ENCODE results near the gene NPEPPS.
"Not testable (repeated sequence)": the region's sequence is repeated elsewhere in the genome, so short reads cannot be mapped to it uniquely, and the experiment has no call there.

NPEPPS gene

GRCh38 chr17:47561698-47562405 is 30.9 kb downstream of the NPEPPS start:
- POLR2A ChIA-PET; H3K4me1 ChIP-seq (ENCODE audit: control extremely low read depth in 1 of 4, control insufficient read depth in 4 of 4, insufficient read depth in 4 of 4, low read length in 3 of 4); H3K4me3 ChIP-seq (ENCODE audit: control insufficient read depth in 1 of 7, extremely low read depth in 1 of 7, insufficient read depth in 4 of 7, low read depth in 2 of 7, low read length in 6 of 7); CTCF ChIA-PET; H3K27ac ChIP-seq (ENCODE audit: insufficient read depth in 1 of 2, low read depth in 1 of 2, low read length in 2 of 2, poor library complexity in 1 of 2, severe bottlenecking in 2 of 2); H3K27me3 ChIP-seq (replicated peaks in 2 of 5; ENCODE audit: control insufficient read depth in 4 of 5, insufficient read depth in 5 of 5, low read length in 4 of 5); DNase-seq; H3K9me3 ChIP-seq (ENCODE audit: control extremely low read depth in 1 of 5, control insufficient read depth in 4 of 5, insufficient read depth in 2 of 5, low read depth in 1 of 5, low read length in 4 of 5); H3K36me3 ChIP-seq (ENCODE audit: control insufficient read depth in 4 of 4, insufficient read depth in 4 of 4, low read length in 3 of 4): not testable (repeated sequence)
- 100% methylated on average over 1 of the region's 5 CpGs for WGBS (ENCODE audit: insufficient coverage)

- DNase-seq; H3K27ac ChIP-seq (ENCODE audit: insufficient read depth in 1 of 2, low read depth in 1 of 2, low read length in 2 of 2, poor library complexity in 1 of 2, severe bottlenecking in 2 of 2); H3K9me3 ChIP-seq (ENCODE audit: control extremely low read depth in 1 of 5, control insufficient read depth in 4 of 5, insufficient read depth in 2 of 5, low read depth in 1 of 5, low read length in 4 of 5); H3K27me3 ChIP-seq (replicated peaks in 2 of 5; ENCODE audit: control insufficient read depth in 4 of 5, insufficient read depth in 5 of 5, low read length in 4 of 5); H3K4me1 ChIP-seq (ENCODE audit: control extremely low read depth in 1 of 4, control insufficient read depth in 4 of 4, insufficient read depth in 4 of 4, low read length in 3 of 4); H3K36me3 ChIP-seq (ENCODE audit: control insufficient read depth in 4 of 4, insufficient read depth in 4 of 4, low read length in 3 of 4); CTCF ChIA-PET; H3K4me3 ChIP-seq (ENCODE audit: control insufficient read depth in 1 of 7, extremely low read depth in 1 of 7, insufficient read depth in 4 of 7, low read depth in 2 of 7, low read length in 6 of 7); POLR2A ChIA-PET: not testable (repeated sequence)
Measured at GRCh38 chr17:47562406-47562705, 31.4 kb downstream of the NPEPPS start.

GRCh38 chr17:47567261-47567660 is 36.4 kb downstream of the NPEPPS start:
- H3K36me3 ChIP-seq (ENCODE audit: control insufficient read depth in 4 of 4, insufficient read depth in 4 of 4, low read length in 3 of 4); H3K4me1 ChIP-seq (ENCODE audit: control extremely low read depth in 1 of 4, control insufficient read depth in 4 of 4, insufficient read depth in 4 of 4, low read length in 3 of 4); H3K27me3 ChIP-seq (replicated peaks in 2 of 5; ENCODE audit: control insufficient read depth in 4 of 5, insufficient read depth in 5 of 5, low read length in 4 of 5); H3K27ac ChIP-seq (ENCODE audit: insufficient read depth in 1 of 2, low read depth in 1 of 2, low read length in 2 of 2, poor library complexity in 1 of 2, severe bottlenecking in 2 of 2); CTCF ChIA-PET; H3K4me3 ChIP-seq (ENCODE audit: control insufficient read depth in 1 of 7, extremely low read depth in 1 of 7, insufficient read depth in 4 of 7, low read depth in 2 of 7, low read length in 6 of 7); POLR2A ChIA-PET; H3K9me3 ChIP-seq (ENCODE audit: control extremely low read depth in 1 of 5, control insufficient read depth in 4 of 5, insufficient read depth in 2 of 5, low read depth in 1 of 5, low read length in 4 of 5): not testable (repeated sequence)
- no CpG with 5 or more reads among the region's 3 CpGs for WGBS (ENCODE audit: insufficient coverage)
- peak in 1 of 3 donors; percentile 14 for DNase-seq

- DNase-seq, result peak in 1 of 3 donors; percentile 11
- H3K4me1 ChIP-seq (ENCODE audit: control extremely low read depth in 1 of 4, control insufficient read depth in 4 of 4, insufficient read depth in 4 of 4, low read length in 3 of 4); H3K4me3 ChIP-seq (ENCODE audit: control insufficient read depth in 1 of 7, extremely low read depth in 1 of 7, insufficient read depth in 4 of 7, low read depth in 2 of 7, low read length in 6 of 7); POLR2A ChIA-PET; H3K27ac ChIP-seq (ENCODE audit: insufficient read depth in 1 of 2, low read depth in 1 of 2, low read length in 2 of 2, poor library complexity in 1 of 2, severe bottlenecking in 2 of 2); H3K27me3 ChIP-seq (replicated peaks in 2 of 5; ENCODE audit: control insufficient read depth in 4 of 5, insufficient read depth in 5 of 5, low read length in 4 of 5); H3K36me3 ChIP-seq (ENCODE audit: control insufficient read depth in 4 of 4, insufficient read depth in 4 of 4, low read length in 3 of 4); CTCF ChIA-PET; H3K9me3 ChIP-seq (ENCODE audit: control extremely low read depth in 1 of 5, control insufficient read depth in 4 of 5, insufficient read depth in 2 of 5, low read depth in 1 of 5, low read length in 4 of 5): not testable (repeated sequence)
- 94% methylated on average over 3 of the region's 3 CpGs for WGBS (ENCODE audit: insufficient coverage)
Measured at GRCh38 chr17:47572561-47572960, 41.7 kb downstream of the NPEPPS start.

GRCh38 chr17:47582416-47582815 is 51.5 kb downstream of the NPEPPS start:
- H3K9me3 ChIP-seq (ENCODE audit: control extremely low read depth in 1 of 5, control insufficient read depth in 4 of 5, insufficient read depth in 2 of 5, low read depth in 1 of 5, low read length in 4 of 5); CTCF ChIA-PET; H3K36me3 ChIP-seq (ENCODE audit: control insufficient read depth in 4 of 4, insufficient read depth in 4 of 4, low read length in 3 of 4); H3K4me1 ChIP-seq (ENCODE audit: control extremely low read depth in 1 of 4, control insufficient read depth in 4 of 4, insufficient read depth in 4 of 4, low read length in 3 of 4); DNase-seq; H3K27ac ChIP-seq (ENCODE audit: insufficient read depth in 1 of 2, low read depth in 1 of 2, low read length in 2 of 2, poor library complexity in 1 of 2, severe bottlenecking in 2 of 2); H3K27me3 ChIP-seq (replicated peaks in 2 of 5; ENCODE audit: control insufficient read depth in 4 of 5, insufficient read depth in 5 of 5, low read length in 4 of 5); H3K4me3 ChIP-seq (ENCODE audit: control insufficient read depth in 1 of 7, extremely low read depth in 1 of 7, insufficient read depth in 4 of 7, low read depth in 2 of 7, low read length in 6 of 7); POLR2A ChIA-PET: not testable (repeated sequence)
- WGBS (ENCODE audit: insufficient coverage), result no CpG with 5 or more reads among the region's 1 CpG

- H3K36me3 ChIP-seq (ENCODE audit: control insufficient read depth in 4 of 4, insufficient read depth in 4 of 4, low read length in 3 of 4); H3K27me3 ChIP-seq (replicated peaks in 2 of 5; ENCODE audit: control insufficient read depth in 4 of 5, insufficient read depth in 5 of 5, low read length in 4 of 5); CTCF ChIA-PET; H3K4me3 ChIP-seq (ENCODE audit: control insufficient read depth in 1 of 7, extremely low read depth in 1 of 7, insufficient read depth in 4 of 7, low read depth in 2 of 7, low read length in 6 of 7); H3K27ac ChIP-seq (ENCODE audit: insufficient read depth in 1 of 2, low read depth in 1 of 2, low read length in 2 of 2, poor library complexity in 1 of 2, severe bottlenecking in 2 of 2); H3K9me3 ChIP-seq (ENCODE audit: control extremely low read depth in 1 of 5, control insufficient read depth in 4 of 5, insufficient read depth in 2 of 5, low read depth in 1 of 5, low read length in 4 of 5); DNase-seq; POLR2A ChIA-PET; H3K4me1 ChIP-seq (ENCODE audit: control extremely low read depth in 1 of 4, control insufficient read depth in 4 of 4, insufficient read depth in 4 of 4, low read length in 3 of 4): not testable (repeated sequence)
- WGBS (ENCODE audit: insufficient coverage), result no CpG with 5 or more reads among the region's 5 CpGs
Measured at GRCh38 chr17:47586378-47587055, 55.6 kb downstream of the NPEPPS start.

- H3K4me1 ChIP-seq (ENCODE audit: control extremely low read depth in 1 of 4, control insufficient read depth in 4 of 4, insufficient read depth in 4 of 4, low read length in 3 of 4); DNase-seq; H3K4me3 ChIP-seq (ENCODE audit: control insufficient read depth in 1 of 7, extremely low read depth in 1 of 7, insufficient read depth in 4 of 7, low read depth in 2 of 7, low read length in 6 of 7); H3K27ac ChIP-seq (ENCODE audit: insufficient read depth in 1 of 2, low read depth in 1 of 2, low read length in 2 of 2, poor library complexity in 1 of 2, severe bottlenecking in 2 of 2); POLR2A ChIA-PET; H3K27me3 ChIP-seq (replicated peaks in 2 of 5; ENCODE audit: control insufficient read depth in 4 of 5, insufficient read depth in 5 of 5, low read length in 4 of 5); CTCF ChIA-PET; H3K9me3 ChIP-seq (ENCODE audit: control extremely low read depth in 1 of 5, control insufficient read depth in 4 of 5, insufficient read depth in 2 of 5, low read depth in 1 of 5, low read length in 4 of 5): not testable (repeated sequence)
- H3K36me3 ChIP-seq (ENCODE audit: control insufficient read depth in 4 of 4, insufficient read depth in 4 of 4, low read length in 3 of 4), result peaks cover 3 to 29% (median 12%) of the 10 kb centered on the region in 4 experiments
Measured at GRCh38 chr17:47593522-47593921, 62.6 kb downstream of the NPEPPS start.

Data from common myeloid progenitor, CD34-positive (primary cell).